LoVo (cell line): ENCODE data around the gene MEX3C.

Experiments
- DNase-seq: peaks from one replicate; pipeline ENCODE4 v3.0.0-alpha.2; 2016; ENCODE audit warnings: low spot score

The MEX3C gene

DNA sequence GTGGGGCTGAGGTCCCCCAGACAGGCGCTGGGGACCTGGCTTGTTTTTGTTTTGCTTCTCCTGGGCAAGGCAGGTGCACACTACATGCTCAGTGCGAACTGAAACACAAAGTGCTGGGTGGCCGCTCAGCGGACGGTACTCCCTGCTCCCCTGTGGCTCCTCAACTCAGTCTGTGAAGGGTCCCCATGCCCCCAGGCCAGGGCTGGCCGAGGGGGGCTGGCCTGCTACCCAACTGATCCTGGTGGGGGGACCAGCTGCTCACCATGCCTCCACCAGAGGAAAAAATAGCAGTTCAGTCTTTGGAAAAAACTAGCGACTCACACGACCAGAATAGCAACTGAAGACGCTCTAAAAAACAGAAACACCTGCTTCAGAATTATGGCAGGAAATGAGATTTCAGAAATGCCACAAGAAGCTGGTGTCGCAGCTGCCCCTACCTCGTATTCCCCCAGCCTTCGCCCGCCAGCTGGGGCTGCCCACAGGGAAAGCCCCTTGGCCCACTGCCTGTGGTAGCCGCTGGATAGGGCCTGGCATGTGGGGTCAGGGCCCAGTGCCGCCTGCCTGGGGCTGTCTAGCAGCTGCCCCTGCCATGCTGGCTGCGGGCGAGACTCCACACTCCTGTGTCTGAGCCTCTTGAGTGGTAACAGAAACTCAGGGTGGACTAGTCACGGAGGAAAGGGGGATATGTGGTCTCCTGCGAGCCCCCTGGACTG is 43.7 kb downstream of the MEX3C start:
- DNase-seq = no peak

DNA sequence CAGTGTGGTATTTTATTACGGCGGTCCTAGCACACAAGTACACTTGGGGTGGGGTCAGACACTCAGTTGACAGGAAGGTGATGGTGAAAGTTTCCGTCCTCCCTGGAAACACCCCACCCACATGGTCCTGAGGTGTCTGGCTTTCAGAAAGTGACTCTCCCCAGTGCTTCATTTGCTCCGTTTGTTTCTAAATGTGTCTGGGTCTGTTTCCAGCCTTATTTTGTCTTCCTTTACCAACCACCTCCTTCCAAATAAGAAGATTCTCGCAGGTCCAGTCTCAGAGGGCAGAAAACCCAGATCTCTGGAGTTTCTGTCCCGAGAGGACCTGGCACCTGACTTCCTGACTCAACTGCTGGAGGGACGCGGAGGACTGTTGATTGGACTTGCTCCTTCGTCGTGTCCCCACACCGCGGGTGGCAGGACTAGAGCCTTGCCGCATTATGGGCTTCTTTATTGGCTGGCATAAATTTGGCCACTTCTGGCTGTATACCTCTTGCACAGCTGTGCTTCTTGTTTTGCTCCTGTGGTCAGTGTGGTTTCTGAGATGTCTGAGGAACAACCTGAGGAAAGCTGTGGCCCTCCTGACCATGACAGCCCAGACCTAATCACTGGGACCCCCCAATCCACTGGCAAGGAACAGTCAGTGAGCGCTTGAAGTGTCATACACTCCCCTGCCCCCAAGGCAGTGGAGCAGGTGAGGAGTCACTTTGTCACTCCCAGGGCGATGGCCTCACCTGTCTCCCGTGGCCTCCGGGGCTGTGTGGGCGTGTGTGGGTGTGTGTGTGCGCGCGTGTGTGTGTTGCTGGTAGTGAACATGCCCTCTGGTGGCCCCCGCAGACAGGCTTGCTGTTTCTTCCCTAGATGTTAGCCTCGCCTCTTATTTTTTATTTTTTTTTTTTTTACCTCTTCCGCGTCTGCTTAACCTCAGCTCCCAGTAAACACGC is 45.6 kb downstream of the MEX3C start:
- no peak for DNase-seq

DNA sequence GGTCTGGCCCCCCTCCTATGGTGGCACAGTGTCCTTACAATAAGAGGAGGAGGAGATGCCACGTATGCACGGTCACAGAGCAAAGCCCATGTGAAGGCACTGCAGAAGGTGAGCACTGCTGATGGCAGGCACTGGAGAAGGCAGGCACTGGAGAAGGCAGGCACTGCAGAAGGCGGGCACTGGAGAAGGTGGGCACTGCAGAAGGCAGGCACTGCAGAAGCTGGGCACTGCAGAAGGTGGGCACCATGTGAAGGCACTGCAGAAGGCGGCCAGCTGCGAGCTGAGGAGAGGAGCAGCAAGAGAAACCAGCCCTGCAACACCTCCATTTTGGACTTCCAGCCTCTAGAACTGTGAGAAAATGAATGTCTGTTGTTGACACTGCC is 46.3 kb downstream of the MEX3C start:
- DNase-seq = no peak

DNA sequence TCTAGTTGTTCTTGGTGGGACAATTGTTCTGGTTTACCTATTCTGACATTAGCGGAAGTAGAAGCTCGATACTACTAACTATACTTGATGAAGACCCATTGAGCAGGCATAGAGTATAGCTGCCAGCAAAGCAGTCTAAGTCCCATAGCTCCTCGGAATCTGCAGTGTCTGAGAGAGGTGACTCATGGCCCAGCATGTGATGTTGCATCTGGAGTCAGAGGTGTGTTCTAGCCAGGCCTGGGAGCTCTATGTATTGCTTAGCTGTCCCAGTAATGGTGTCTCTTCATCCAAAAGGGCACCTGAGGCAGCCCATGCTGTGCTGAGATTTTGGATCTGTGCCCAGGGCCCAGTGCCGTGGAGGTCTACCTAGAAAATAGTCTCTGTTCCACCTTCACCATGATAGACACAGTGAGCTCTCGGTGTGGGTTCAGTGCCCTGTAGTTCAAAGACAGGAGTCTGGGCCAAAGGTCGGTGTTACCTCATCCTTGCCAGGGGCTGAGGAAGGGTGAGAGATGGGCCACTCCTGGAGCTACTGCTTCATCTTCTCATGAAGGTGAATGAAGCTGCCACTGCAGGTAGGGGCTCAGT is 47.3 kb downstream of the MEX3C start:
- peak; percentile 37 for DNase-seq

DNA sequence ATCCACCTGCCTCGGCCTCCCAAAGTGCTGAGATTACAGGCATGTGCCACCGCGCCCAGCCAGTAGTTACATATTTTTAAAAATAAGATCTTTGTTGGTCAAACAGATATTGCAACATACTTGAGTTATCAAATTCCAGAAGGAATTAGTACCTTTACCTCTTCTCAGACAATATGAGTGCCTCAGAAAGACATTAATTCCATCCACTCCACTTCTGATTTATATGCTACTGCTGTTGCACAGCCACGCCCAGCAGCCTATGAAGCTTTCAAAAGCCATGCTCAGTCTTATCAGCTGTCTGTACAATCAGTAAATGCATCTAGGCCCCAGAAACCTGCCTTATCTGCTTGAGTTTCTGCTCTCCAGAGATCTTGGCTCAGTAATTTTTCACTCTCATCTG is 47.8 kb downstream of the MEX3C start:
- no peak for DNase-seq

DNA sequence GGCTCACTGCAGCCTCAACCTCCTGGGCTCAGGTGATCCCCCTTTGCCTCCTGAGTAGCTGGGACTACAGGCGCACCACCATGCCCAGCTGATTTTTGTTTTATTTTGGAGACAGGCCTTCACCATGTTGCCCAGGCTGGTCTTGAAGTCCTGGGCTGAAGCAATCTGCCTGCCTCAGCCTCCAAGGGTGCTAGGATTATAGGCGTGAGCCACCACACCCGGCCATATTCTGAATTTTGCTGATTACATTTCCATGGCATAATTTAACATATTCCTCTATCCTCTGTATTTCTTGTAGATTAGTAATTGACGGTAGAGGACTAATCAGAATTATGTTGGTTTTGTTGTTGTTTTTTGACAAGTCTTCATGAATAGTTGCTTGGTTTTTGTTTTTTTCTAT is 50.6 kb downstream of the MEX3C start:
- DNase-seq = no peak

DNA sequence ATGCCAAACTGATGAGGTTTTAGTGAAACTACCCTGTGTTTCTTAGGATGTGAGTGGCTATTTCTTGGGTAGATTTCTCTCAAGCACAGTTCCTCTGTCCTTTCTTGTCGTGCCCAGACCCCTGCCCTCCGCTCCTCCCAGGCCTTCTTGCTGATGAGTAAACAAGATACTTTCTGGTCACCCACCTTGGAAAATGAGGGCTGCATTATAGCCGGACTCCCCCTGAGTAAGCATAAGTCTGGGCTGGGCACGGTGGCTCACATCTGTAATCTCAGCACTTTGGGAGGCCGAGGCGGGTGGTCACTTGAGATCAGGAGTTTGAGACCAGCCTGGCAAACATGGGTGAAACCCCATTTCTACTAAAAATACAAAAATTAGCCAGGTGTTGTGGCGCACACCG is 58.5 kb downstream of the MEX3C start:
- no peak for DNase-seq

DNA sequence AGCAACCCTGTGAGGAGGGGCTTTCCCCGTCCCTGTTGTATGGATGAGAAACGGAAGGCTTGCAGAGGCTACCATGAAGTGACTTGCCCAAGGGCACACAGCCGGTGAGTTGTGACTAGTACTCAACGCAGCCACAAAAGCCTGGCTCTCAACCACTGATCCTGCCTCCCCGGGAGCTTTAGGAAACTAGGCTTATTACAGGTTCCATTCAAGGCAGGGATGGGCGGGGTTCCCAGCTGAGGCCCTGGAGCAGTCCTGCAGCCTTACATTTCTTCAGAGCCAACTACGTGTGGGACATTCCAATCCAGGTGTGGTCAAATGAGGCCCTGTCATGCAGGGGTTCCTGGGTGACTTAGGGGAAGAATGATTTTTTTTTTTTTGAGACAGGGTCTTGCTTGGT is 59.6 kb downstream of the MEX3C start:
- no peak for DNase-seq

DNA sequence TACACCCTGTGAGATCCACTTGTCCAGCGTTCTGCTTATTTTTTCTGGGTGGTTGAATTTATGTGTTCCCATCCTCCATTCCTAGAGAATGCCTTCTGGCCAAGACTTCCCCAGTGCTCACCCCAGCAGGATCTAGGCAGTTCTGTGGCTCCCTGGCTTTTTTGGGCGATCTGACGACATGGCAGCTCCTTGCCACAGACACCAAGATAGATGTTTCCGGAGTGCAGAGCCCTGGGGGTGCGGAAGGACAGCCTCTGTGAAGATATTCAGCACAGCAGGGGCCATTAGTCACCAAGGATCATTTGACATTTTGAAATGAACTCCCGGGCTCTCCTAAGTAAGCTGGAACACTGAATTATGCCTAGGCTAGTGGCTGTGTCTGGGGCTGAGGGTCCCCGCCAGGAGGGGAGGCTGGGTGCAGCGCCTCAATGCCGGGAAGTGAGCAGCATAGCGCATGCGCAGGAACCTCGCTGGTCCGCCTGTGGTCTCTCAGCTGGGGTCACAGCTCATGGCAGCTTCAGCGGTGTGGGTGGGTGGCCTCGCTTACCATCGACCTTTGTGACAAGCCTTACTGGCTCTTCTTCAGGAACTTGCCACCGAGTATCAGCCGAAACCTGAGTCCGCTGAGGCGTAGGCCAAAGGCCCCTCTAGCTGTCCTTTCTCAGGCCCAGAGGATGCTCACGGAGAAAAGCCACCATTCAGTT is 60.3 kb downstream of the MEX3C start:
- no peak for DNase-seq

DNA sequence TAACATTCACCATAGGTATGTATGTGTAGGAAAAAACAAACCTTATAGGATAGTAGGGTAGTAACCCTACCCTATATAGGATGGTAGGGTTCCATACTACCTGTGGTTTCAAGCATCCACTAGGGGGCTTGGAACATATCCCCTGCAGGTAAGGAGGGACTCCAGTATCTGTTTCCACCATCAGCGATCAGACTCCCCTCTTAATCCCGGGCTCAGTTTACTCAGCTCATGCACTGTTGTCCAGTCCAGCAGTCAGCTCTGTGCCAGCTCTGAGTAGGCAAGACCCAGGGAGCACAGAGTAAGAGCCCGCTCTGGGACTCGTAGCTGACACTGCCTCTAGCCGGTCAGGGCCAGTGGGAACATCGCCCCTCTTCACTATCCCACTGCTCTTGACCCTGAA is 61.7 kb downstream of the MEX3C start:
- DNase-seq = no peak

DNA sequence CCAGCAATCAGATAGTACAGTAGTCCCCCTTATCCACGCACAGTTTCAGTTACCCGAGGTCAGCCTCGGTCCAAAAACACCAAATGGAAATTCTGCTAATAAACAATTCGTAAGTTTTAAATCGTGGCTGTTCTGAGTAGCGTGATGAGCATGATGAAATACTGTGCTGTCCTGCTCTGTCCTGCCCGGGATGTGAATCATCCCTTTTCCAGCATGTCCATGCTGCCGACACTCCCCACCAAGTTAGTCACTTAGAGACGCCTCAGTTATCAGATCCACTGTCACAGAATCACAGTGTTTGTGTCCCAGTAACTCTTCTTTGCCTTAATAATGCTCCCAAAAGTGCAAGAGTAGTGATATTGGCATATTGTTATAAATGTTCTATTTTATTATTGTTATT is 62.1 kb downstream of the MEX3C start:
- DNase-seq = no peak

DNA sequence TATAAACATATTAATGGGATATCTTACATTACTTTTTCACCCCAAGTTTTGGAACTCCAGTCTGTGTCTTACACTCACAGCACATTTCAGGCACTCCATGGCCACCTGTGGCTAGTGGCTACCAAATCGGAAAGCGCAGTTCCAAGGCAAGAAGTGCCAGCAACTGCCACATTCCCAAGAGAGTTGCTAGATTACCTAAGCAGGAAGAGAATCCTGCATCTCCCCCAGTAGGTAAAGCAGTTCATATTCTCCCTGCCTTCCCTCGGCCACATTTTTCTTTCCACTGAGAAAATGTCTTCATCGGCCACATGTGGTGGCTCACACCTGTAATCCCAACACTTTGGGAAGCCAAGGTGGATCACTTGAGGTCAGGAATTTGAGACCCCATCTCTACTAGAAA is 62.8 kb downstream of the MEX3C start:
- no peak for DNase-seq

DNA sequence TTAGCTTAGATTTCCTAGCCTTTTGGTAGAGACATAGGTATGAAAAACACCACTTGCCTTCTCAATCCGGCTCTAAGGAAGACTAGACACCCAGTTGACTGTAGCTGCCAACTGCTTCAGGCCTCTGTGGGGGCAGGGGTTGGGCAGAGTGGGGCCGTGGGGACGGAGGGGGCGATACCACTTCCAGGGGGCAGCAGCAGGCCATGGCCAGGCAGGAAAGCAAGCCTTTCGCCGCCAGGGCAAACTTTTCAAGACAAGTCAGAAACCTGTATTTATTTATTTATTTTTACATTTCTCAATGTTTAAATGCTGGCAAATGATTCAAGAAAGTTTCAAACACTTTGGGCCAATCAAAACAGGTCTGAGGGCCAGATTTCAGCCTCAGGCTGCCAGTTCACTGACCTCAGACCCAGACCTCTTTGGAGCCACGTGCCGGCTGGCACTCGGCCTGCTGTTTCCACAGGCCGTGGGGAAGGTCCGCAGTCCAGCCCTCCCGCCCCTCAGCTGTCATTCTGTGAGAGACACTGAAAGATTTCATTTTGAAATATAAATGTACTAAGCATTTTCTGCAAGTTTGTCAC is 63.8 kb downstream of the MEX3C start:
- no peak for DNase-seq

DNA sequence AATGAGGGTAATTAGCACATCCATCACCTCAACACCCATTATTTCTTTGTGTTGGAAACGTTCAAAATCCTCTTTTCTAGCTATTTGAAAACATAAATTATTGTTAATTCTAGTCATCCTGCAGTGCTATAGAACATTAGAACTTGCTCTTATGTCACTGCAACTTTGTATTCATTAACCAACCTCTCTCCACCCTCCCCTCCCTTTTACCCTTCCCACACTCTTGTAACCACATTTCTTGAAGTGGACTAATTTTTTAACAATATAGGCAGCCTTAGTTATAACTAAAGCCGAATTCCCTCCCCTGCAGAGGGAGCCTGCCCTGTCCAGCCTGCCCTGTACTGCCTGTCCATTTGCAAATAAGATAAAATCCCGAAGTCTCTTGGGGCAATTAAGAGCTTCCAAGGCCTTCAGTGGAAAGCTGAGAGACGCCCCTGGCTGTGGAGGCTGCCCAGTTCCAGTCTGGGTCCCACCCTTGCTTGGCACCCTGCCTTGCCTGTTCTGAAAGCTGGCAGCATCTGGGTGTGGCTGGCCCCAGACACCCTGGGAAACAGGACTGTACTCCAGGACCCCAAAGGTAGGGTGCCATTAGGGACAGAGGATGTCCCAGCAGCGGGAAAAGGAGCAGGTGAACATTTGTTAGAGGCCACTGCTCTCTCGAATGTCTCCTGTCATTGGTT is 65.1 kb downstream of the MEX3C start:
- no peak for DNase-seq

DNA sequence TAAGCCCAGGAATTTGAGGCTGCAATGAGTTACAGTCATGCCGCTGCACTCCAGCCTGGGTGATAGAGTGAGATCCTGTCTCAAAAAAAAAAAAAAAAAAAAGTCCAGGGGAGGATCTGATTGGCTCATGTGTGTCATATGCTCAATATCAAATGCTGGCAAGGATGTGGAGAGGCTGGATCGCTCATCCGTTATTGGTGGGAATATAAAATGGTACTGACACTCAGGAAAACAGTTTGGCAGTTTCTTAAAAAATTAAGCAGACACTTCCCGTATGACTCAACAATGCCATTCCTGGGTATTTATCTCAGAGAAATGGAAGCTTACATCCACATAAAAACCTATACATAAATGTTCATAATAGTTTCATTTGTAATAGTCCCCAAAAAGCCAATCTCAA is 68.9 kb downstream of the MEX3C start:
- DNase-seq = no peak

DNA sequence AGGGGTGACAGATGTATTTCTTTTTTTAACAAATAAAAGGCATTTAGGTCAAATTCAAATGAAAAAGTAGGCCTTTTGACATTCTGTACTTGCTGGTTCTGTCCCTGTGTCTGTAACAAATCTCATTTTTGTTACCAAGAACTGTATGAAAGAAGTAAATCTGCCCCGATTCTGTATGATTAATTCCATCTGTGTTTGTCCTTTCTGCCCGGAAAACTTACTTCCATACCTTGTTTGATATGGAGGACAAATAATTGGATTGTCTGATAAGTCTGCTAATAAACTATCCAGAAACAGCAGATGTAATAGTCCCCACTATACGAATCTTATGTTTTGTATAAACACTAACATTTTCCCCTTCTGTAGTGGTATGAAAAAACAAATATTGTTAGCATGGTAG is 69.8 kb downstream of the MEX3C start:
- DNase-seq = no peak

DNA sequence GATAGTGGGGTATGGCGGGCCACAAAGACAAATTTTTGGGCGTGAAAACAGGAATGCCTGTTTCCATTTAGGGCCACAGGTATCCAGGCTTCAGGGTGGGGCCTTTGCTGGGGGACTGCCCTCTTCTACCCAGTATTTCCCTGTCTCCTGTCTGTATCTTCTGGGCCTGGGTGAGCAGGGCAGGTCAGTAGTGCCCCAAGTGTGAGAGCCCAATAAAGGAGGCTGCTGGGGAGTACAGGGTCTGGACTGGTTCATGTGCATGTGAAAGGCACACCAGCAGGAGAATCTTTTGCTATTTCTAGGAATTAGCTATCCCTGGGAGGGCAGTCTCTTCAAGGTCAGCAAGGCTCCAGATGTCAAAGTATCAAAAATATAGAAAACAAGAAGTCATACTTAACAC is 71.5 kb downstream of the MEX3C start:
- no peak for DNase-seq
